ENCODE measurements around the gene DNAJB6.

Gene DNAJB6

DNA sequence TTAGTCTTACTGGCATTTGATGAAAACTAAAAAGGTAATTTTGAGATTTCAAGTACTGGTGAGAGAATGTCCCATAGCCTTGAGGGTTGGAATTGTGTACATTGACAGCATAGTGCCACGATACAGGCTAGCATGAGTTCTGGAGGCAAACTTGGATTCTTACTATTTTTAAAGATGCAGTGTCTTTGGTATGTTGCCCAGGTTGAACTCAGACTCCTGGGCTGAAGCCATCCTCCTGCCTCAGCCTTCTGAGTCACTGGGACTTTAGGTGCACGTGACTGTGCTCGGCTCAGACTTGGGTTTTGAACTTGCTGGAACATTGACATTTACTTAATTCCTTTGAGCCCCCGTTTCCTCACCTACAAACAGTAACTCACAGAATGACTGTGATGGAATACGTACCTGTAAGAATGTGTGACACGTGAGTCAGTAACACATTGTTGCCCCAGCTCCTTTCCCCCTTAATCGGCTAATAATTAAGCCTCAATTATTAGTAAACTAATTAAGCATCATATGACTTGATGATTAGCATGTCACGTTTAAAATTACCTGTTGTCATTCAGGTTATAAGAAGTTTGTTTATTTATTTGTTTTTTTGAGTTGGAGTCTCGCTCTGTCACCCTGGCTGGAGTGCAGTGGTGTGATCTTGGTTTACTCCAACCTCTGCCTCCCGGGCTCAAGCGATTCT is 10.6 kb downstream of the DNAJB6 start:
- Mint-ChIP-seq H3K27ac (peak overlapping the region; percentile 82), H3K9me3 (no peaks in the 10 kb centered on the region), H3K27me3 (no peaks in the 10 kb centered on the region), H3K36me3 (ENCODE audit: low read depth) (peaks cover 52% of the 10 kb centered on the region), H3K4me1 (ENCODE audit: low read depth) (peaks cover 84% of the 10 kb centered on the region), H3K4me3 (peak overlapping the region; percentile 29)
- DNase-seq: no peak

DNA sequence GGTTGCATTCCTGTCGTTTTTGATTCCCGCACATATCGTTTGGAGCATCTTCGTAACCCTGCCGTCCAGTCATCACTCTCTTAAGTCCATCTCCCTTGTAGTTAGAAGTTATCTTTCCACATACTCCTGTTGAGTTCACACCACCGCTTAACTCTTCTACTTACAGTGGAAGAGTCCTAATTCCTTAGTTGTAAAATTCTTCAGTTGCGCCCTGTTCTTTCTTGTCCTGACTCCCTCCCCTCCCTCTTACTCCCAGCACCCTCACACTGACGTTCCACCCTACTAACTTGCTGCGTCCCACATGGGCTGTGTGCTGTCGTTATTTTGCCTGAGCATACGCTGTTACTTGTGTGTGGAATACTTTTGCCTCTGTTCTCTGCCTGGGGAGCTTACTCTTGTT is 11.7 kb downstream of the DNAJB6 start:
- Mint-ChIP-seq H3K27me3 (no peaks in the 10 kb centered on the region), H3K9me3 (no peaks in the 10 kb centered on the region), H3K4me1 (ENCODE audit: low read depth) (peaks cover 83% of the 10 kb centered on the region), H3K36me3 (ENCODE audit: low read depth) (peaks cover 47% of the 10 kb centered on the region), H3K27ac (peak overlapping the region; percentile 35), H3K4me3 (no peak overlapping the region)
- no peak for DNase-seq

DNA sequence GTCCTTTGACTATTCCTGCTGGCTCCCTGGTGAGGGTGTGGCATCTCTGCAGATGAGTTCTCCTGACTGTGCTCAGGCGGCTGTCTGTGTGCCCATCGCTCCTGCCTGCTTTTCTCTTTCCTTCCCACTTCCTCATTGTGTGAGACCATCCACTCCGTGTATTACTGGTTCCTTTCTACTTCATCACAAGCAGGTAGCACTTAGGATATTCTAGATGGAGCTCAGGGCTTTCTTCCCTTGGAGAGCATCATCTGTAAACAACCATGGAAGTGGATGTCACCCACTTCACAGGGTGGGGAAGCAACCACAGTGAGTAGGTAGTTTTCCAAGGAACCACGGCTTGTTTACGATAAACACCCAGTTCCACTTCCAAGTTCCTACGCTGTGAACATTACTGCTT is 15.7 kb downstream of the DNAJB6 start:
- Mint-ChIP-seq H3K9me3 (no peaks in the 10 kb centered on the region), H3K4me3 (peak overlapping the region; percentile 15), H3K27me3 (no peaks in the 10 kb centered on the region), H3K4me1 (ENCODE audit: low read depth) (peaks cover 84% of the 10 kb centered on the region), H3K36me3 (ENCODE audit: low read depth) (peaks cover 58% of the 10 kb centered on the region), H3K27ac (peak overlapping the region; percentile 82)
- DNase-seq: no peak

DNA sequence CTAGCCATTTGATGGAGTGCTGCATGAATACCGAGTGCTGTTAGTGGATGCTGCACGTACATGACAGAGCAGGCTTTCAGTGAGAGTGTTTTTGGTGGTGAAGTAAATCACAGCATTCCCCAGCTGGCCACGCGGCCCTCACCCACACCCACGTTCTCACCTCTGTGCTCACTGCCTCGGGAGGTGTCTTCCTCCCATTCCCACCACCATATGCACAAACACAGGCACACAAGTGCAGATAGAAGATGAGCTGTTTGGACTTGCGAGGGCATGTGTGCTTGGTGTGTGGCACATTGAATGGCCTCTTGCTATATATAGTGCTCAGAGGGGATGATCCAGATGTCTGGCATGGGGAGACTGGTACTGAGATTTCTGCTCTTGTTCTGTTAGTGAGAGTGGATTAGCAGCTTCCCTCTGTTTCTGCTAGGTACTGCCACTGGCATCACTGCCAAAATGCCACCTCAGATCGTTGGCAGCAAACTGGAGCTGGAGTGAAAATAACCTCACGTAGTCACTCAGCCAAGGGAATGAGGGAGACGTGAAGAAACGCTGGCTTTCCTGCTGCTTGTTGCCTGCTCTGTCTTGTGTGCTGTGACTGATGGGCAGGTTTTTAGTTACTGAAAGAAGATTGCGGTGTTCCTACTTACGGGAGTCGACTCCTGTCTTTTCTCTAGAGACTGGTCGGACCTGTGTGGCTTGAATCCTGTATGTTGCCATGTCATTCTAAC is 19.1 kb downstream of the DNAJB6 start:
- DNase-seq: no peak
- Mint-ChIP-seq H3K27me3 (no peaks in the 10 kb centered on the region), H3K36me3 (ENCODE audit: low read depth) (peaks cover 66% of the 10 kb centered on the region), H3K4me1 (ENCODE audit: low read depth) (peaks cover 82% of the 10 kb centered on the region), H3K27ac (peak overlapping the region; percentile 68), H3K9me3 (no peaks in the 10 kb centered on the region), H3K4me3 (no peak overlapping the region)

DNA sequence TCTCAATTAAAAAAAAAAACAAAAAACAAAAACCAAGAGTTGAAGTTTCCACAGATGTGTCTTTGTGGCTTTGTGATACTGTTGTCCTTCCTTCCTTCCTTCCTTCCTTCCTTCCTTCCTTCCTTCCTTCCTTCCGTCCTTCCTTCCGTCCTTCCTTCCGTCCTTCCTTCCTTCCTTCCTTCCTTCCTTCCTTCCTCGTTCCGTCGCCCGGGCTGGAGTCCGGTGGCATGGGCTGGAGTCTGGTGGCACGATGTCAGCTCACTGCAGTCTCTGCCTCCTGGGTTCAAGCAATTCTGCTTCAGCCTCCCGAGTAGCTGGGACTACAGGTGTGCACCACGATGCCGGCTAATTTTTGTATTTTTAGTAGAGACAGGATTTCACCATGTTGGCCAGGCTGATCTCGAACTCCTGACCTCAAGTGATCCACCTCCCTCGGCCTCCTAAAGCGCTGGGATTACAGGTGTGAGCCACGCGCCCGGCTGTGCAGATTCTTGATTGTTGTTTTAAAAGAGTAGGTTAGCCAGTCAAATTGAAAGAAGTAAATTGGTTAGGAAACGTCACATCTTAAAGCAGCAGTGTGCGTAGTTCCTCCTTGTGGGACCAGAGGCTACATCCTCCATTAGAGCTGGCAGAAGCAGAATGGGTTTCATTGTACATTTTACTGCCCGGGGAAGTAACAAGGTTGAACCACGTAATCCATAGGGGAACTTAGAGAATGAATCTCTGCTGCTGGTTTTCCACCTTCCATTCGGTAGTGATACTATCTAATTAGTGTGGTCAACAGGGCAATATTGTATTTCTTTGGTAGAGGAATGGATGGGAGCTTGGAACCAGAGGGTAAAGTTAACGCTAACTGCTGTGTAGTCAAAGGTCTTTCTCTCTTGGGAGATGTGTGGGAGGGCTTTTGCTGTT is 20.6 kb downstream of the DNAJB6 start:
- H3K36me3 Mint-ChIP-seq (ENCODE audit: low read depth): peaks cover 77% of the 10 kb centered on the region
- H3K27me3 Mint-ChIP-seq: no peaks in the 10 kb centered on the region
- peaks cover 69% of the 10 kb centered on the region for H3K4me1 Mint-ChIP-seq (ENCODE audit: low read depth)
- DNase-seq: no peak
- peak overlapping the region; percentile 88 for H3K27ac Mint-ChIP-seq
- H3K4me3 Mint-ChIP-seq: no peak overlapping the region
- H3K9me3 Mint-ChIP-seq: no peaks in the 10 kb centered on the region

DNA sequence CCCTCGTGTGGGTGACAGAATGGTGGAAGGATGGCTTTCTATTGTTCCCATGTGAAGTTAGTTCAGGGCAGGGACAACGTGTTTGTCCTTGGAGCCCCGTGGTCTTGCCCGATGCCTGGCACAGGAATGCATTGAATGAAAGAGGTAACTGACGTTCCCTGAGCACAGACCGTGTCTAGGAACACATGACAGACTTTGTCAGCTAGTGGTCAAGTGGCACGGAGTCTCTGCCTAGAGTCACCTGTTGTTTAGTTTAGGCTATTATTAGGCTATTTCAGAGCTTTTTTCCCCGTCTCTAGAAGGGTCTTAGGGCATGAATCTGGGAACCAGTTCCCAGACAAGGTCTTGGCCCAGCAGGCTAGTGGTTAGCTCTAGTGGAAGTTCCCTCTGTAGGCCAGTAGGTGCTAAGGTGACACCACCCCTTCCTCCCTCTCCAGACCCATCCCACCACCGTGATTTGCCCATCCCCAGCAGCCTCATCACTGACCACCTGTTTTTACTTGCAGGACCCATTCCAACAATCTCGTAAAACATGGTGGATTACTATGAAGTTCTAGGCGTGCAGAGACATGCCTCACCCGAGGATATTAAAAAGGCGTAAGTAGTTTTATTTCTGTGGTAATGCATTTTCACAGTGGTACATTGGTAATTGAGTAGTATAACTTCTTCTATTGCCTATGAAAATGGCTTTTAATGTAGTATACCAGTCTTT is 21.4 kb downstream of the DNAJB6 start:
- H3K27me3 Mint-ChIP-seq: no peaks in the 10 kb centered on the region
- H3K27ac Mint-ChIP-seq: peak overlapping the region; percentile 88
- peaks cover 81% of the 10 kb centered on the region for H3K36me3 Mint-ChIP-seq (ENCODE audit: low read depth)
- H3K9me3 Mint-ChIP-seq: no peaks in the 10 kb centered on the region
- peaks cover 61% of the 10 kb centered on the region for H3K4me1 Mint-ChIP-seq (ENCODE audit: low read depth)
- no peak for DNase-seq
- no peak overlapping the region for H3K4me3 Mint-ChIP-seq

DNA sequence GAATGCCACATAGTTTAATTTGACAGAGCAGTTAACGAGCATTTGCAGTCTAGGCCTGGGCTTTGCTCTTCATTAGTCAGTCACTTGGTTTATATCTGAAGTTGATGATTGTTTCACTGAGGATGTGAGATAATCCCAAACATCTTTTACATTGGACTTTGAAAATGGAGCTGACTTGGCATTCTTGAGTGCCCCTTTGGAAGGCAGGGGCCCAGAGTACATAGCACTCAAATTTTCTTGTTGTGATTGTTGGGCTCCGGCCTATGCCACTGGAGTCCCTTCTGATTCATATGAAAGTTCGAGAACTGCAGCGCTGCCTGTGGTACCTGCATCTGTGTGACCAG is 21.9 kb downstream of the DNAJB6 start:
- H3K27me3 Mint-ChIP-seq: no peaks in the 10 kb centered on the region
- H3K27ac Mint-ChIP-seq: peak overlapping the region; percentile 88
- H3K4me1 Mint-ChIP-seq (ENCODE audit: low read depth): peaks cover 56% of the 10 kb centered on the region
- H3K36me3 Mint-ChIP-seq (ENCODE audit: low read depth): peaks cover 83% of the 10 kb centered on the region
- DNase-seq: no peak
- no peak overlapping the region for H3K4me3 Mint-ChIP-seq
- H3K9me3 Mint-ChIP-seq: no peaks in the 10 kb centered on the region

DNA sequence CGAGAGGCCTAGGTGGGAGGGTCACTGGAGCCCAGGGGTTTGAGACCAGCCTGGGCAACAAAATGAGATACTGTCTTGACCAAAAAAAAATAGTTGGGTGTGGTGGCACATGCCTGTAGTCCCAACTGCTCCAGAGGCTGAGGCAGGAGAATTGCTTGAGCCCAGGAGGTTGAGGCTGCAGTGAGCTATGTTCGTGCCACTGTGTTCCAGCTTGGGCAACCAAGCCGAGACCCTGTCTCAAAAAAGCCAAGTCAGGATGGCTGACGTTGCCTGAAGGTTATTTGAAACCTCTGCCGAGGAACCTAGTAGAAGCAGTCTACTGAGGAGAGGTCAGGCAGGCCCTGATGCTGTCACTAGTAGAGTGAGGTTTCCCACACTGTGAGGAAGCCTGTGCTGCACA is 22.8 kb downstream of the DNAJB6 start:
- H3K4me1 Mint-ChIP-seq (ENCODE audit: low read depth): peaks cover 55% of the 10 kb centered on the region
- no peaks in the 10 kb centered on the region for H3K27me3 Mint-ChIP-seq
- no peak overlapping the region for H3K4me3 Mint-ChIP-seq
- no peak for DNase-seq
- H3K36me3 Mint-ChIP-seq (ENCODE audit: low read depth): peaks cover 88% of the 10 kb centered on the region
- H3K9me3 Mint-ChIP-seq: no peaks in the 10 kb centered on the region
- H3K27ac Mint-ChIP-seq: peak overlapping the region; percentile 50

DNA sequence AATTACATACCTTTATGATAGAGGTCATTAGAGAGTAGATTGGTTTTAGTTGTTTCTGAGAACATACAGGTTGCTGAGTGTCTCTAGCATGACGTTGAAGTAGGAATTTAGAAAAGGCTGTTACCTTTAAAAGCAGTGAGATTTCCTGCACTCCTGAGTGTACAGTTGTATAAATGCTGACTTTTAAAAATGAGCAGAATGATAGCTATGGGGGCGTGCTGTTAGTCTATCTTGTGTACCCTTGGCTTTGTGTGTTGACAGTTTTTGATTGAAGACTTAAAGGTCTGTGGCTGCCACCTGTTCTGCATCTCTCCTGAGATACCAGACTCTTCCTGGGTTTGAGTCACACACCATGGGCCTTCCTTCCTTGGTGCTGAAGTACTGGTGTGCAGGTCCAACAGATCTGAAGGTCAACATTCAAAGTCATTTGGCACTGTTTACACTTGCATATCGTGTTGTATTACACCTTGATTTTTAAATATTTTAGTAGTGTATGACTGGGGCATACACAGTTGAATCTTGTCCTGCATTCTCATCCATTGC is 23.8 kb downstream of the DNAJB6 start:
- peaks cover 90% of the 10 kb centered on the region for H3K36me3 Mint-ChIP-seq (ENCODE audit: low read depth)
- DNase-seq: no peak
- H3K4me3 Mint-ChIP-seq: no peak overlapping the region
- no peaks in the 10 kb centered on the region for H3K9me3 Mint-ChIP-seq
- H3K27me3 Mint-ChIP-seq: no peaks in the 10 kb centered on the region
- H3K27ac Mint-ChIP-seq: peak overlapping the region; percentile 68
- H3K4me1 Mint-ChIP-seq (ENCODE audit: low read depth): peaks cover 50% of the 10 kb centered on the region

DNA sequence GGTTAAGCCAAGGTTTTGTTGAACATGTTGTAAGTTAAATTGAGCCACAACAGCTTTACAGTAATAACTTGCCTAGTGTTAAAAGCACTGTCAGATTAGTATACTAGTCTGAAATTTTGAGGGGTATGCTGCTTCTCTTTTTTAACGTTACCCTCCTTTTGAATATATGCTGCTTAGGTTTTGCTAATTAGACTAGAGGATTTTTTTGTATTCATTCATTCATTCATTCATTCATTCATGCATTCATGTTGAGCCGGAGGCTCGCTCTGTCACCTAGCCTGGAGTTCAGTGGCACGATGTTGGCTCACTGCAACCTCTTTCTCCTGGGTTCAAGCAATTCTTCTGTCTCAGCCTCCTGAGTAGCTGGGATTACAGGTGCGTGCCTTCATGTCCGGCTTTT is 24.7 kb downstream of the DNAJB6 start:
- Mint-ChIP-seq H3K27me3 (no peaks in the 10 kb centered on the region), H3K9me3 (no peaks in the 10 kb centered on the region), H3K36me3 (ENCODE audit: low read depth) (peaks cover 92% of the 10 kb centered on the region), H3K27ac (peak overlapping the region; percentile 33), H3K4me1 (ENCODE audit: low read depth) (peaks cover 41% of the 10 kb centered on the region), H3K4me3 (no peak overlapping the region)
- no peak for DNase-seq

DNA sequence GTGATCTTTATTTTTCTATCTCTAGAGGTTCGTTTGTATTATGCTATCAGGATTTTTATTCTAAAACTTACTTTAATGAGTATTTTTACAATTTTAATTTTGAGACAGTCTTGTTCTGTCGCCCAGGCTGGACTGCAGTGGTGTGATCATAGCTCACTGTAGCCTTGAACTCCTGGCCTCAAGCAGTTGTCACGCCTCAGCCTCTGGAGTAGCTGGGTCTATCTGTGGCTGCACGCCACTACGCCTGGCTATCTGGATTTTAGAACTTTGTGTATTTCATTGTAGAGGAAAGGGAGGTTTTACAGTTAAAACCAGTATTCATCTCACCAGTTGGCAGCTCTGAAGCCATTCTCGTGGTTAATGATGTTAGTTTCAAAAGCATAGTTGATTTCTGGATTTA is 25.9 kb downstream of the DNAJB6 start:
- H3K4me1 Mint-ChIP-seq (ENCODE audit: low read depth): peaks cover 32% of the 10 kb centered on the region
- H3K9me3 Mint-ChIP-seq: no peaks in the 10 kb centered on the region
- peak overlapping the region; percentile 55 for H3K27ac Mint-ChIP-seq
- no peaks in the 10 kb centered on the region for H3K27me3 Mint-ChIP-seq
- no peak for DNase-seq
- H3K36me3 Mint-ChIP-seq (ENCODE audit: low read depth): peaks cover 97% of the 10 kb centered on the region
- no peak overlapping the region for H3K4me3 Mint-ChIP-seq

DNA sequence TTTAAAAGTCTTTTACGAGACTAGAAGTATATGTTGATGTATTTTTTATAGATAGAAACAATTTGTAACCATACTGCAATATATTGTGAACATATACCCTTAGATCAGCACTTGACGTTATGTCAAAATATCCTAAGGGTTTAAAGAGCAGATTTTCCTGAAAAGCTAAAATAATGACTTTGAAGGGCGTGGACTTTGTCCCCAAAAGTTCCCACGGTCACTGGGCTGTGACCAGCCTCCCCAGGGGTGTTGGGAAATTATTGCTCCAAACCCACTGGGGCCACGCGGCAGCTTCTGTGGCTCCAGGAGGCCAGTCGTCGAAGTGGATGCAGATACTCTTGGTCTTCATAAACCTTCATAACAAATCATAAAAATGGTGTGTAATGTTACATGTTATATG is 29.9 kb downstream of the DNAJB6 start:
- no peak for DNase-seq
- H3K27ac Mint-ChIP-seq: no peak overlapping the region
- H3K36me3 Mint-ChIP-seq (ENCODE audit: low read depth): peaks cover 94% of the 10 kb centered on the region
- no peaks in the 10 kb centered on the region for H3K9me3 Mint-ChIP-seq
- H3K4me1 Mint-ChIP-seq (ENCODE audit: low read depth): peaks cover 11% of the 10 kb centered on the region
- no peaks in the 10 kb centered on the region for H3K27me3 Mint-ChIP-seq
- H3K4me3 Mint-ChIP-seq: no peak overlapping the region

DNA sequence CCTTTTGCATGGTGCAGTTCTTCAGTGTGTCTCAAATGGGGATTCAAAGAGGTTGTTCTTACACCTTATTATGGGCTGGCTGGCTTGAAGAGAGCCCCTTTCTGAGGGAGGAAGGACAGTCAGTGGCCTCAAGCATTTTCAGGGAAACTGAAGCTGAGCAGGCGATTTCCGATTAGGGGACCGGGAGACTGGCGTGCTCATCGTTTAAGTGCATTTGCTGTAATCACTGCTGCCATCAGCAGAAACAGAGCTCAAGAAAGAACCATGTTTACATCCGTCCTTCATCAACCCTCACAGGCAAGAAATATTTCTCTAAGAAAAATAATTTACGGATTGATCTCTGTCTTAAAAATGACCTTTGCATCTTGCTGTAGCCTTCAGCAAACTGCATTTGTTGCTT is 32.2 kb downstream of the DNAJB6 start:
- Mint-ChIP-seq H3K4me1 (ENCODE audit: low read depth) (peaks cover 28% of the 10 kb centered on the region), H3K4me3 (no peak overlapping the region), H3K27me3 (no peaks in the 10 kb centered on the region), H3K9me3 (no peaks in the 10 kb centered on the region), H3K36me3 (ENCODE audit: low read depth) (peaks cover 94% of the 10 kb centered on the region), H3K27ac (peak overlapping the region; percentile 60)
- DNase-seq: no peak

DNA sequence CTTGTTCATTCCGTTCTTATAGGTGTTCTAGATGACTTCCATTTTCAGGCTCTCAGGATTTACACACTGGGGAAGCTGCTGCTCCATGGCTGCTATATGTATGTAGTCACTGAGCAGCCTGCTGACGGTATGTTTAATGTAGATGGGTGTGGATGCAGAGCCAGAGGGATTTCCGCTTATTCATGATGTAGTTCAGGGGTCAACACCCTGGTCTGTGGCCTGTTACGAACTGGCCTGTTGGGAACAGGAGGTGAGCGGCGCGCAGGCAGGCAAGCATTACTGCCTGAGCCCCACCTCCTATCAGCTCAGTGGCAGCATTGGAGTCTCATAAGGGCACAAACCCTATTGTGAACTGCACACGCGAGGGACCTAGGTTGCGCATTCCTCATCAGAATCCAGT is 33.9 kb downstream of the DNAJB6 start:
- Mint-ChIP-seq H3K9me3 (no peaks in the 10 kb centered on the region), H3K27ac (no peak overlapping the region), H3K4me3 (no peak overlapping the region), H3K27me3 (no peaks in the 10 kb centered on the region), H3K4me1 (ENCODE audit: low read depth) (peaks cover 39% of the 10 kb centered on the region), H3K36me3 (ENCODE audit: low read depth) (peaks cover 94% of the 10 kb centered on the region)
- DNase-seq: no peak
